HEK293T (cell line): ENCODE results near the gene DIDO1.

Experiments used
- CTCF ChIA-PET: fragments of 350-600 bp; formaldehyde crosslinking; extraction: SDS; loops from one replicate; lab custom pipeline; 2021; ENCODE audit warnings: antibody characterized with exemption, inconsistent platforms; lab: Yijun Ruan, JAX
- POLR2A ChIA-PET: fragments of 350-600 bp; formaldehyde crosslinking; extraction: SDS; loops from one replicate; lab custom pipeline; 2020; ENCODE audit warnings: antibody characterized with exemption, inconsistent platforms; lab: Yijun Ruan, JAX
- DNase-seq: peaks from one replicate; pipeline ENCODE4 v3.0.0; 2012; ENCODE audit warnings: mixed read lengths; ENCODE audit errors: extremely low spot score
- ARNT ChIP-seq: fragments of 450-650 bp; IDR thresholded peaks from 2 replicates; pipeline ENCODE4 v1.6.1; 2017; ENCODE audit warnings: mild to moderate bottlenecking
- BHLHE40 ChIP-seq: fragments of 450-650 bp; IDR thresholded peaks from 2 replicates; pipeline ENCODE4 v1.6.1; 2016; ENCODE audit warnings: mild to moderate bottlenecking, moderate library complexity, borderline replicate concordance
- CTBP1 ChIP-seq: fragments of 450-650 bp; IDR thresholded peaks from 2 replicates; pipeline ENCODE4 v1.6.1; 2016; ENCODE audit warnings: borderline replicate concordance
- ELF4 ChIP-seq: fragments of 450-650 bp; IDR thresholded peaks from 2 replicates; pipeline ENCODE4 v1.6.1; 2017; ENCODE audit warnings: antibody characterized with exemption
- FOXA1 ChIP-seq: fragments of 450-650 bp; IDR thresholded peaks from 2 replicates; pipeline ENCODE4 v1.6.1; 2016; ENCODE audit warnings: mild to moderate bottlenecking
- FOXK2 ChIP-seq: fragments of 450-650 bp; IDR thresholded peaks from 2 replicates; pipeline ENCODE4 v1.6.1; 2016; ENCODE audit warnings: mild to moderate bottlenecking
- FOXM1 ChIP-seq: fragments of 450-650 bp; IDR thresholded peaks from 2 replicates; pipeline ENCODE4 v1.6.1; 2017; ENCODE audit warnings: mild to moderate bottlenecking, borderline replicate concordance
- HDGF ChIP-seq: fragments of 450-650 bp; IDR thresholded peaks from 2 replicates; pipeline ENCODE4 v1.6.1; 2017; ENCODE audit warnings: antibody characterized with exemption, borderline replicate concordance
- L3MBTL2 ChIP-seq: fragments of 450-650 bp; conservative IDR thresholded peaks from 2 replicates; pipeline ENCODE4 v1.6.1; 2016; ENCODE audit warnings: mild to moderate bottlenecking
- LEF1 ChIP-seq: fragments of 450-650 bp; IDR thresholded peaks from 2 replicates; pipeline ENCODE4 v1.6.1; 2017; ENCODE audit warnings: mild to moderate bottlenecking, borderline replicate concordance
- NFRKB ChIP-seq: fragments of 450-650 bp; IDR thresholded peaks from 2 replicates; pipeline ENCODE4 v1.6.1; 2016; ENCODE audit warnings: mild to moderate bottlenecking, moderate library complexity
- PKNOX1 ChIP-seq: fragments of 450-650 bp; IDR thresholded peaks from 2 replicates; pipeline ENCODE4 v1.6.1; 2016
- SP1 ChIP-seq: fragments of 450-650 bp; IDR thresholded peaks from 2 replicates; pipeline ENCODE4 v1.6.1; 2017
- SUZ12 ChIP-seq: fragments of 450-650 bp; IDR thresholded peaks from 2 replicates; pipeline ENCODE4 v1.6.1; 2016; ENCODE audit warnings: mild to moderate bottlenecking
- TARDBP ChIP-seq: fragments of 450-650 bp; IDR thresholded peaks from 2 replicates; pipeline ENCODE4 v1.6.1; 2016
- ZNF384 ChIP-seq: fragments of 450-650 bp; IDR thresholded peaks from 2 replicates; pipeline ENCODE4 v1.6.1; 2016

DIDO1 gene

GRCh38 chr20:62891111-62891510 is 35.2 kb downstream of the DIDO1 start:
- POLR2A ChIA-PET, result no interaction called here
- DNase-seq, result no peak
- TF ChIP-seq SP1, result no peak
- no peak for TF ChIP-seq ELF4
- CTCF ChIA-PET, result no interaction called here

GRCh38 chr20:62890444-62890843 is 35.9 kb downstream of the DIDO1 start:
- POLR2A ChIA-PET, result no interaction called here
- TF ChIP-seq FOXM1 (no peak), PKNOX1 (no peak), ELF4 (no peak), FOXA1 (no peak), SP1 (no peak), ARNT (no peak), FOXK2 (no peak), HDGF (no peak), BHLHE40 (no peak), LEF1 (no peak), ZNF384 (no peak)
- CTCF ChIA-PET, result no interaction called here
- no peak for DNase-seq

GRCh38 chr20:62889871-62890270 is 36.4 kb downstream of the DIDO1 start:
- TF ChIP-seq CTBP1 (no peak), TARDBP (no peak), L3MBTL2 (no peak), BHLHE40 (no peak), ARNT (no peak), FOXA1 (no peak), LEF1 (no peak), SUZ12 (no peak), HDGF (no peak), ELF4 (no peak), NFRKB (no peak)
- ChIA-PET CTCF (interaction anchor here (0.8 kb wide), 1 partner anchor 31 kb away, joined by 3 read pairs; no protein-coding TSS in a partner anchor), POLR2A (no interaction called here)
- no peak for DNase-seq

- TF ChIP-seq FOXA1 (no peak), FOXM1 (no peak), L3MBTL2 (no peak), ELF4 (no peak), ZNF384 (no peak), LEF1 (no peak), HDGF (no peak), NFRKB (no peak), SUZ12 (no peak), SP1 (no peak)
- ChIA-PET POLR2A (no interaction called here), CTCF (interaction anchor here (0.8 kb wide), 1 partner anchor 32 kb away, joined by 3 read pairs; no protein-coding TSS in a partner anchor)
- no peak for DNase-seq
Measured at GRCh38 chr20:62889411-62889810, 36.9 kb downstream of the DIDO1 start.

GRCh38 chr20:62888910-62889309 is 37.4 kb downstream of the DIDO1 start:
- DNase-seq, result no peak
- no peak for TF ChIP-seq HDGF
- TF ChIP-seq ELF4, result no peak
- TF ChIP-seq LEF1, result no peak
- TF ChIP-seq L3MBTL2, result no peak
- TF ChIP-seq ARNT, result no peak
- TF ChIP-seq PKNOX1, result no peak
- no peak for TF ChIP-seq BHLHE40
- TF ChIP-seq FOXM1, result no peak
- CTCF ChIA-PET, result interaction anchor here (0.8 kb wide), 1 partner anchor 32 kb away, joined by 3 read pairs; no protein-coding TSS in a partner anchor
- POLR2A ChIA-PET, result no interaction called here

GRCh38 chr20:62888406-62888805 is 37.9 kb downstream of the DIDO1 start:
- no peak for TF ChIP-seq ARNT
- ChIA-PET CTCF (interaction anchor here (0.6 to 0.9 kb wide), 2 partner anchors 66 to 335 kb away, joined by 3 read pairs; no protein-coding TSS in a partner anchor), POLR2A (no interaction called here)
- no peak for DNase-seq

GRCh38 chr20:62887860-62888239 is 38.5 kb downstream of the DIDO1 start:
- ChIA-PET CTCF (interaction anchor here (0.6 to 0.9 kb wide), 2 partner anchors 22 to 65 kb away, joined by 3 to 4 read pairs; no protein-coding TSS in a partner anchor), POLR2A (no interaction called here)
- no peak for TF ChIP-seq L3MBTL2
- TF ChIP-seq PKNOX1, result no peak
- no peak for TF ChIP-seq SP1
- TF ChIP-seq FOXK2, result no peak
- no peak for TF ChIP-seq SUZ12
- no peak for TF ChIP-seq ARNT
- no peak for TF ChIP-seq ELF4
- no peak for TF ChIP-seq NFRKB
- no peak for TF ChIP-seq ZNF384
- TF ChIP-seq LEF1, result no peak
- TF ChIP-seq CTBP1, result no peak
- no peak for TF ChIP-seq HDGF
- no peak for TF ChIP-seq FOXM1
- TF ChIP-seq TARDBP, result no peak
- DNase-seq, result no peak
